SKM-1 (cell line): Measurements from ENCODE around the gene ETV6.

Experiments used
- DNase-seq: peaks from one replicate; lab custom pipeline; 2025; ENCODE audit not compliant: unreplicated experiment; lab: John Stamatoyannopoulos, UW

The ETV6 gene

DNA sequence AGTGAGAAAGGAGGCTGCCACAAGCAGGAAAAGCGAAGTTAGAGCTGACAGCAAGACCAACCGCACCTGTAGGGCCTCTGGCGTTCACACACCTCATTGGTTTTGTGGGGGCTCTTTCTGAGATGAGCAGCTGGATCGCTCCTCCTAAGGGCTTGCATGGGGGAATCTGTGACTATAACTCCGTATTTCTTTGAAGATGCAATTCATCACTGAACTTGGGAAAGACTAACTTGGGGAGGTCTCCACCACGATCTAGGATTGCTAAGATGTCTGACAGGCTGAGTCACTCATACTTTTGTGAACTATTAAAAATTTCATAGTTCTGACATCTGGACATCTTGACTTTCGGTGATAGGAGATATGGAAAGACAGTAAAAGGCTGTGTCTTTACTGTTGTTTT, 173.6 kb downstream of the ETV6 start:
- no peak for DNase-seq

DNA sequence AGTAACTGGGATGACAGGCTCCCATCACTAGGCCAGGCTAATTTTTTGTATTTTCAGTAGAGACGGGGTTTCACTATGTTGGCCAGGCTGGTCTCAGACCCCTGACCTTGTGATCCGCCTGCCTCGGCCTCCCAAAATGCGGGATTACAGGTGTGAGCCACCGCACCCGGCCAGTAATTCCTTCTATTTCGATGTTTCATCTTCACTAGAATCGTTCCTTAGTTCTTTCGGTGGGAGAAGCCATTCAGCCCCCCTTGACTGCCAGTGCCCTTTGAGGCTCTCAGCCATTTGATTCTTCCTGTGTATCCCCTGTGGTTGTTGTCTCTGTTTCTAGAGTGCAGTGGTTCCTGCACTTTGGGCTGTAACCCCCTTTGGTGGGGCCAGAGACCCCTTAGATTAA, 174.1 kb downstream of the ETV6 start:
- DNase-seq = no peak

GRCh38 chr12:11824069-11824468, 174.6 kb downstream of the ETV6 start:
- no peak for DNase-seq

DNA sequence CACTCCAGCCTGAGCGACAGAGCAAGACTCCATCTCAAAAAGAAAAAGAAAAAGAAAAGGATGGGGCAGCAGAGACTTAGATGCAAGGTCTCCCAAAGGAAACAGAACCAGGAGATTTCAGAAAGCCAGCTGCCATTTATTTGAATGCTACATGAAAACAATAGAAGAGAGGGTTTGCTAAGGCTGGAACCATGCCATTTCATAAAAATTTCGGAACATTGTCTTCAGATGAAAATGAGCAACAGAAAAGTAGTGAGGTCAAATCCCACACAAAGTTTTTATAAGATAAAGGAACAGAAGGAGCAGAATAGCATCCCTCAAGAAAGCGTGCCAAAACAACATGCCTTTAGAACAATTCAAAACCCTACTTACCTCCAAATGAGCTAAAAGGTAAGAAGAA, 175.3 kb downstream of the ETV6 start:
- DNase-seq = no peak

DNA sequence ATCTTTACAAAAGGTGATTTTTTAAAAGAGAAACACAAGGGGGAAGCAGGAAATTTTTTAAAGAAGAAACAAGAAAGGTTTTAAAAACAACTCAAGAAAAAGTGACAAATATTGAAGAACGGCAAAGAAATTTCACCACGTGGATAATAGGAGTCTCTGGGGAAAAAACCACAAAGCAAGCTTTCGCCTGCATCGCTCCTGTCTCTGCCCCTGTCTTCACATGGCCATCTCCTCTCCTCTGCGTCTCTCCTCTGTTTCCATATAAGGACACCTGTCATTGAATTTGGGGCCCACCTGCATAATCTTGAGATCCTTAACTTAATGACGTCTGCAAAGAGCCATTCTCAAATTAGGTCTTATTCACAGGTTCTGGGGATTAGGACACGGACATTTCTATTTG, 175.8 kb downstream of the ETV6 start:
- DNase-seq = no peak

- DNase-seq = no peak
Measured at GRCh38 chr12:11826574-11826973, 177.1 kb downstream of the ETV6 start.

GRCh38 chr12:11827091-11828061, 177.9 kb downstream of the ETV6 start:
- no peak for DNase-seq

DNA sequence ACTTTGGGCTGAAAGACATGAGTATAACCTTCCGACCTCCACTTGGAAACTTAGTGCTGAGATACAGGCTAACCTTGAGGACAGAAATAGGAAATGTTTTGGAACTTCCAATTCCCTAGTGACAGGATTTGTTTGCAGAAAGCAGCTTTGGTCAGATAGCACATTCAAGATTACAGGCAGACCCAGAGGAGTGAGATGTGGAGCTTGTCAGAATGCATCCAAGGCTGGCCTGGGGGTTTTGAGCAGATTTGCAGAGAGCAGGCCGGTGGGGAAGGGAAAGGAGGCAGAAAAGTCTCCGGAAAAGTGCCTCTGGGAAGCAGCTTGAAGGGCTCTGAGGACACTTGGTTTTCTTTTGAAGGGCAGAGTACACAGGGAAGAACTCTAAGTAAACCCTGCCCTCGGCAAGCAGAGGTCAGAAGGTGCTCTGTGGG, 180.3 kb downstream of the ETV6 start:
- DNase-seq = no peak

DNA sequence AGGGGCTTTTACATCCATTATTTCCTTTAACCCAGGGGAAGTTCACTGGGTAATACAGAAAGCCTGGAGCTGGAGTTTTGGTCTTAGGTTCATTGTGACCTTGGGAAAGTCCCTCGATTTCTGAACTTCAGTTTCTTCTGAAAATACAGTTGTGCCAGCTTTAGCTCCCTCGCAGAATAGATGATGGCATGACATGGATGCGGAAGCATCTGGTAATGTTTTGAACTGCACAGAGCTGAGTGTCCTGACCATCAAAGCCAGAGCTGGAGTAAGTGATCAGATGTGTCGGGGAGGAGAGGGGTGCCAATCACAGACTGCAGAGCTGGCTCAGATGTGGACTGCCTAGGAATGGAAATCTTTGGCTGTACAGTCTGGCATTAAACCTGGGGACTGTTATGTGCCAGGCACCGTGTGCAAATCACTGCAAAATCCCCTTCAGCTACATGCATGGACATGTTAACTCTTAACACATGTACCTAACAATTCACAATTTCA, 180.9 kb downstream of the ETV6 start:
- no peak for DNase-seq

DNA sequence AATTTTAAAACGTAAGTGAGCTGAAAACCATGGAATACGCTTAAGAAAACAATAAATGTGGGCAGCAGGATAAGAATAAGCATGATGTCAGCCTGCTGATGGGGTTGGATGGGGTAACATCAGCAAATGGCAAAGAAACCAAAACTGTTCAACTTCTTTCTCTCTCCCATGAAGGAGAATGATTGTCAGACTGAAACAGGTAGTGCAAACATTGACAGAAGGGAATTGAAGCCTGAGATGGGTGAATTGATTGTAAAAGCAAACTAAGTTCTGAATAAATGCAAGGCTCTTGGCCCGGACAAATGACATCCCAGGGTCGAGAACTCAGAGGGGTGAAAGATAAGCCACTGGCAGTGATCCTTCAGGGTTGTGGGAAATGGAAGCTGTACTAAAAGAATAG, 182.6 kb downstream of the ETV6 start:
- no peak for DNase-seq

DNA sequence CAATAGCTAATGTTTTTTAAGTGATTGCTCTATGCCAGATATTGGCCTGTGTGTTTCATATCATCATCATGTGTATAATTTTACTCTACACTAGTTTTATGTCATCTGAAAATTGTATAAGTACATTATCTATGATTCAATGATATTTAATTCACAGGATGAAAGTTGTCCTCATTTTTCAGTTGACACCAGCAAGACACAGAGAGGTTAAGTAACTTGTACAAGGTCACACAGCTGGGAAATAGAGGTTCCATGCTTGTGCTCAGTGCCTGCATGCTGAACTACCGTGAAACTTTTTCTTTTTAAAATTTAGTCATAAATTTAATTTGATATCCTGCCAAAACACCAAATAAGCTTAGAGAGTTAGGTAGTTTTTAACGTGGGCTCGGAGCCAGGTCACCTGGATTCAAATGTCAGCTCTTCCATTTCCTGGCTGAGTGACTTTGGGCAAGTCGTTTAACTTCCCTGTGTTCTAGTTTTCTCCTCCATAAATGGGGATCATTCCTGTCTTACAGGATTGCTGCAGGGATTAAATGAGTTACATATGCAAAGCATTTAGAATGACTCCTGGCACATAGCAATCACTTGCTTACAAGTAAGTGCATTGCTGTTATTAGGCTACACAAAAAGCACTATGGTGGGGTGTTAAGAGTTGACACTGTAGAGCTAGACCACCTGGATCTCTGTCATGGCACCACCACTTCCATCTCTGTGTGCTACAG, 183.9 kb downstream of the ETV6 start:
- no peak for DNase-seq

- DNase-seq = no peak
Measured at GRCh38 chr12:11834104-11834812, 184.8 kb downstream of the ETV6 start.

- no peak for DNase-seq
Measured at GRCh38 chr12:11834931-11835330, 185.5 kb downstream of the ETV6 start.

- peak; percentile 15 for DNase-seq
Measured at GRCh38 chr12:11836282-11837151, 187.0 kb downstream of the ETV6 start.

DNA sequence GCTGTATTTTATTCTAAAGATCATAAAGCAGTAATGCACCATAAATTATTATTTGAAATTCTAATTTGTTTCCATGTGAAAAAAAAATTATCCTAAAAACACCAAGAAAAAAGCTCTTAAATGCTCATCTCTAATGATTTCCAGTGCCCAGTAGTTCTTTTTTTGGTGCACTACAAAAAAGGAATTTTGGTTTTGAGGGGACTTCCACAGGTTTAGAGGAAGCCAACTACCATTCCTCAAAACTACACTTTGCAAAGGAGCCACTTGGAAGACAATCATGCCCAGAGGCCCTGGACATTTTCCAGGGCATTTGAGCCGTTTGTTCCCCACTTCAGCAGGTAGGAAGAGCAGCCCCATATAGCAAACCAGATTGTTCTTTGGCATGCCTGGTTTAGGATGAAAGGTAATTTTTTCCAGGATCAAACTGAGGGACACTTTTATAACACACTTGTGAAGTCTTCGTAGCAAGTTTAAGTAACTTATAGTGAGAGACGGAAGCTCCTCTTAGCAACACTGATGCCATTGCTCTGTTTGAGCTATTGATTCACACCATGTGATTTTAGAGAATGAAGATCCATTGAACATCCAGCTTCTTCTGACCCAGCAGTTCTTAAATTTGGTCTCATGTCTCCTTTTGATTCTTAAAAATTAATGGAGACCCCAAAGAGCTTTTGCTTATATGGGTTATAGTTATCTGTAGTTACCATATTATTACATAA, 187.9 kb downstream of the ETV6 start:
- no peak for DNase-seq

GRCh38 chr12:11838403-11838802, 188.9 kb downstream of the ETV6 start:
- DNase-seq = no peak

DNA sequence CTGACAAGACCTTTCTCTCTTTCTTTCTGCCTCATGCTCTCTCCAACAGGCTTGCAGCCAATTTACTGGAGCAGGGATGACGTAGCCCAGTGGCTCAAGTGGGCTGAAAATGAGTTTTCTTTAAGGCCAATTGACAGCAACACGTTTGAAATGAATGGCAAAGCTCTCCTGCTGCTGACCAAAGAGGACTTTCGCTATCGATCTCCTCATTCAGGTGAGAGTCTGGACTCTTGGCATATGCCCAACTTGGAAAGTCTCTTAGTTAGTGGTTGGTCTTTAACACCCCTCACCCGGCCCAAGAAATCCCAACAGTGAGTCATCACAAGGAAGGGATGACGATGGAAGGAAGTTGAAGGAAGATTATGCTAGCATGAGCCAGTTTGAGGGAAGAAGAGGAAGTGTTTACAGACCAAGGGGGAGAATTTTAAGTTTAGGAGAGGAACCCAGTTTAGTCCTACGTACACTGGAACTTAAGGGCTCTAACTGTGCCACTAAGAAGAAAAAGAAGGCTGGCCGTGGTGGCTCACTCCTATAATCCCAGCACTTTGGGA, 189.7 kb downstream of the ETV6 start:
- DNase-seq = peak; percentile 11

GRCh38 chr12:11840366-11840765, 190.9 kb downstream of the ETV6 start:
- no peak for DNase-seq

- no peak for DNase-seq
Measured at GRCh38 chr12:11846488-11846887, 197.0 kb downstream of the ETV6 start.
